Measurements from ENCODE around the gene KIAA0513. TPM values are rescaled to one million over a fixed set of nuclear protein-coding genes. Genes with fewer than 3 reads are reported as not detected.

Gene KIAA0513
- total RNA-seq, 2 donors from 2014 or later, result 12.6 to 14.1 TPM

- no peak for DNase-seq (ENCODE audit: low spot score)
- H3K4me1 ChIP-seq, result peaks cover 0 to 26% of the 10 kb centered on the region in 2 donors
- no peak overlapping the region for H3K4me3 ChIP-seq
- H3K9me3 ChIP-seq, result no peaks in the 10 kb centered on the region
- H3K27ac ChIP-seq, result no peak overlapping the region
- no peaks in the 10 kb centered on the region for H3K36me3 ChIP-seq
- no peak for TF ChIP-seq CTCF (IDR thresholded peaks at IDR 0.05)
- H3K27me3 ChIP-seq, result no peaks in the 10 kb centered on the region
Observed at GRCh38 chr16:85088570-85089199, 61.1 kb downstream of the KIAA0513 start.

GRCh38 chr16:85089525-85089924 lies 61.9 kb downstream of the KIAA0513 start:
- peaks cover 0 to 26% of the 10 kb centered on the region in 2 donors for H3K4me1 ChIP-seq
- H3K36me3 ChIP-seq, result no peaks in the 10 kb centered on the region
- TF ChIP-seq CTCF (IDR thresholded peaks at IDR 0.05), result no peak
- no peaks in the 10 kb centered on the region for H3K27me3 ChIP-seq
- no peak overlapping the region for H3K27ac ChIP-seq
- DNase-seq (ENCODE audit: low spot score), result no peak
- H3K4me3 ChIP-seq, result no peak overlapping the region
- no peaks in the 10 kb centered on the region for H3K9me3 ChIP-seq

- H3K9me3 ChIP-seq, result no peaks in the 10 kb centered on the region
- H3K27me3 ChIP-seq, result no peaks in the 10 kb centered on the region
- H3K4me3 ChIP-seq, result no peak overlapping the region
- no peak overlapping the region for H3K27ac ChIP-seq
- DNase-seq (ENCODE audit: low spot score), result no peak
- TF ChIP-seq CTCF (IDR thresholded peaks at IDR 0.05), result no peak
- peaks cover 0 to 26% of the 10 kb centered on the region in 2 donors for H3K4me1 ChIP-seq
- no peaks in the 10 kb centered on the region for H3K36me3 ChIP-seq
Observed at GRCh38 chr16:85090181-85090580, 62.6 kb downstream of the KIAA0513 start.

- Histone ChIP-seq H3K27ac (no peak overlapping the region), H3K36me3 (no peaks in the 10 kb centered on the region), H3K9me3 (no peaks in the 10 kb centered on the region), H3K4me1 (peaks cover 0 to 26% of the 10 kb centered on the region in 2 donors), H3K27me3 (no peaks in the 10 kb centered on the region), H3K4me3 (no peak overlapping the region)
- TF ChIP-seq CTCF (IDR thresholded peaks at IDR 0.05), result no peak
- DNase-seq (ENCODE audit: low spot score), result no peak
Observed at GRCh38 chr16:85090873-85091521, 63.4 kb downstream of the KIAA0513 start.

- Histone ChIP-seq H3K4me1 (peaks cover 0 to 24% of the 10 kb centered on the region in 2 donors), H3K9me3 (no peaks in the 10 kb centered on the region), H3K36me3 (no peaks in the 10 kb centered on the region), H3K27me3 (no peaks in the 10 kb centered on the region), H3K4me3 (no peak overlapping the region), H3K27ac (no peak overlapping the region)
- TF ChIP-seq CTCF (IDR thresholded peaks at IDR 0.05), result no peak
- no peak for DNase-seq (ENCODE audit: low spot score)
Observed at GRCh38 chr16:85091522-85091910, 63.9 kb downstream of the KIAA0513 start.

All from right atrium auricular region (tissue), 2 donors.